DND-41 (cell line): Measurements from ENCODE around the gene TTLL9.

Experiments used
- CTCF ChIP-seq: IDR thresholded peaks from 2 replicates; pipeline ENCODE4 v1.5.1; 2012; ENCODE audit warnings: borderline replicate concordance, low read length, moderate library complexity, mild to moderate bottlenecking; ENCODE audit not compliant: poor library complexity, severe bottlenecking; ENCODE audit errors: extremely low read depth
- EZH2 ChIP-seq: IDR thresholded peaks from 3 replicates; pipeline ENCODE4 v1.6.1; 2012; ENCODE audit warnings: borderline replicate concordance, low read depth, mild to moderate bottlenecking, moderate library complexity, low read length, inconsistent platforms; ENCODE audit not compliant: severe bottlenecking

DNA sequence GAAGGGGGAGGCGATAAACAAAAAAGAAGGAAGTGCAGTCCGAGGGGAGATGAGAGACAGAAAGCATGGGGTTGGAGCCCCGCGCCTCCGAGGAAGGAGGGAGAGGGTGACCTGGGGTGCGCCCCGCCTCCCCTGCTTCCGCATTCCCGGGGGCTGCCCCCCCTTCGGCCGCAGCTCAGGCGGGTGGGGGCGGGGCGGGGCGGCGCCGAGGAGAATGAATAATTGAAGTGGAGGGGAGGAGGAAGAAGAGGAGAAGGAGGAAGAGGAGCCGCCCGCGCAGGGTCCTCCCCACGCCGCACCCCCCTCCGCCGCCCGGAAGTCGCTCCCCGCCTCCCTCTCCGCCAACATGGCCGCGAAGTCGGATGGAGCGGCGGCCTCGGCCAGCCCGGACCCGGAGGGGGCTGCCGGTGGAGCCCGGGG is 97.4 kb downstream of the TTLL9 start, which contains the start of gene XKR7:
- TF ChIP-seq CTCF: no peak
- no peak for TF ChIP-seq EZH2
